Neutrophil (primary cell): ENCODE results near the gene KCNRG.
A peak's percentile ranks its signal among the peaks of the same experiment; 100 is the strongest.

Experiments
- H3K27ac ChIP-seq: fragments of 200-600 bp; sonication (generic); 2 replicates; pipeline ENCODE4 v1.5.1; 2016; ENCODE audit warnings: mild to moderate bottlenecking, moderate library complexity
- H3K27me3 ChIP-seq: fragments of 200-600 bp; sonication (generic); 2 replicates; pipeline ENCODE4 v1.6.0; 2016; ENCODE audit warnings: mild to moderate bottlenecking
- H3K36me3 ChIP-seq: fragments of 200-600 bp; sonication (generic); 2 replicates; pipeline ENCODE4 v1.5.1; 2017
- H3K4me1 ChIP-seq, 2 experiments: fragments of 200-600 bp in 1 of 2; sonication (generic) in 1 of 2; 1 replicate in 1 of 2; 2 replicates in 1 of 2; pipeline versions ENCODE4 v1.5.1 to v1.6.1; 2013 to 2016; ENCODE audit warnings: low read depth in 1 of 2, low read length in 1 of 2, mild to moderate bottlenecking in 1 of 2, moderate library complexity in 1 of 2; ENCODE audit not compliant: control insufficient read depth in 1 of 2, insufficient read depth in 1 of 2
- H3K4me3 ChIP-seq, 2 experiments: fragments of 200-600 bp in 1 of 2; sonication (generic) in 1 of 2; 1 replicate in 1 of 2; 2 replicates in 1 of 2; pipeline ENCODE4 v1.5.1; 2013 to 2016; ENCODE audit warnings: low read depth in 1 of 2, low read length in 1 of 2, mild to moderate bottlenecking in 1 of 2, moderate library complexity in 1 of 2
- H3K9me3 ChIP-seq: fragments of 200-600 bp; sonication (generic); 2 replicates; pipeline ENCODE4 v1.5.1; 2016
- CTCF ChIP-seq: fragments of 200-600 bp; sonication (generic); IDR thresholded peaks from 2 replicates; pipeline ENCODE4 v1.5.1; 2016; ENCODE audit warnings: antibody characterized with exemption

Gene KCNRG

GRCh38 chr13:50069261-50069660 lies 54.0 kb downstream of the KCNRG start:
- H3K4me1 ChIP-seq, result peaks cover 11 to 18% of the 10 kb centered on the region in 2 experiments
- no peak overlapping the region for H3K4me3 ChIP-seq
- H3K9me3 ChIP-seq, result no peaks in the 10 kb centered on the region
- no peaks in the 10 kb centered on the region for H3K27me3 ChIP-seq
- peak overlapping the region; percentile 57 for H3K27ac ChIP-seq
- TF ChIP-seq CTCF, result no peak
- peaks cover 32% of the 10 kb centered on the region for H3K36me3 ChIP-seq

- no peak overlapping the region for H3K4me3 ChIP-seq
- H3K9me3 ChIP-seq, result no peaks in the 10 kb centered on the region
Observed at GRCh38 chr13:50070186-50070585, 54.9 kb downstream of the KCNRG start.

More at GRCh38 chr13:50070186-50070585, 54.9 kb downstream of the KCNRG start:
- Histone ChIP-seq H3K27me3 (no peaks in the 10 kb centered on the region), H3K36me3 (peaks cover 27% of the 10 kb centered on the region), H3K4me1 (peaks cover 11 to 18% of the 10 kb centered on the region in 2 experiments), H3K27ac (peak overlapping the region; percentile 57)
- TF ChIP-seq CTCF, result no peak
